ENCODE measurements around the gene TWIST2. TPM values are rescaled to one million over a fixed set of nuclear protein-coding genes. Genes with fewer than 3 reads are reported as not detected.

The TWIST2 gene
- total RNA-seq, 4 donors from 2014 or later = 1.4 to 41.3 (median 15.7) TPM

- Histone ChIP-seq H3K27me3 (no peaks in the 10 kb centered on the region), H3K4me3 (no peak overlapping the region), H3K9me3 (no peaks in the 10 kb centered on the region), H3K36me3 (no peaks in the 10 kb centered on the region), H3K4me1 (no peaks in the 10 kb centered on the region), H3K27ac (peak overlapping the region in 2 of 4 donors; percentile 31 to 43)
- peak in 2 of 3 donors; percentile 49 to 53 for DNase-seq
- no peak for TF ChIP-seq CTCF (IDR thresholded peaks at IDR 0.05)
- no peak for TF ChIP-seq POLR2A (IDR thresholded peaks at IDR 0.05)
Measured at GRCh38 chr2:238929242-238930081, 81.6 kb downstream of the TWIST2 start.

GRCh38 chr2:238930216-238930615 is 82.3 kb downstream of the TWIST2 start:
- DNase-seq = no peak

GRCh38 chr2:238936162-238937052 is 88.5 kb downstream of the TWIST2 start:
- no peak for TF ChIP-seq CTCF (IDR thresholded peaks at IDR 0.05)
- no peak for TF ChIP-seq POLR2A (IDR thresholded peaks at IDR 0.05)
- Histone ChIP-seq H3K27me3 (no peaks in the 10 kb centered on the region), H3K27ac (no peak overlapping the region), H3K4me1 (no peaks in the 10 kb centered on the region), H3K9me3 (no peaks in the 10 kb centered on the region), H3K36me3 (no peaks in the 10 kb centered on the region), H3K4me3 (no peak overlapping the region)
- peak in 1 of 3 donors; percentile 36 for DNase-seq

More at GRCh38 chr2:238930216-238930615, 82.3 kb downstream of the TWIST2 start:
- H3K4me3 ChIP-seq = no peak overlapping the region
- H3K9me3 ChIP-seq = no peaks in the 10 kb centered on the region
- H3K27ac ChIP-seq = peak overlapping the region in 1 of 4 donors; percentile 31
- H3K4me1 ChIP-seq = no peaks in the 10 kb centered on the region
- no peaks in the 10 kb centered on the region for H3K36me3 ChIP-seq
- H3K27me3 ChIP-seq = no peaks in the 10 kb centered on the region
- TF ChIP-seq CTCF (IDR thresholded peaks at IDR 0.05) (no peak), POLR2A (IDR thresholded peaks at IDR 0.05) (no peak)

GRCh38 chr2:238938003-238938400 is 90.1 kb downstream of the TWIST2 start:
- Histone ChIP-seq H3K27me3 (no peaks in the 10 kb centered on the region), H3K27ac (peak overlapping the region in 2 of 4 donors; percentile 31 to 42), H3K9me3 (no peaks in the 10 kb centered on the region), H3K4me1 (no peaks in the 10 kb centered on the region), H3K4me3 (no peak overlapping the region), H3K36me3 (no peaks in the 10 kb centered on the region)
- TF ChIP-seq POLR2A (IDR thresholded peaks at IDR 0.05) (no peak), CTCF (IDR thresholded peaks at IDR 0.05) (no peak)
- DNase-seq = peak in 2 of 3 donors; percentile 32 to 37

GRCh38 chr2:238938401-238939055 is 90.6 kb downstream of the TWIST2 start:
- DNase-seq = peak; percentile 28 to 76 (median 55)
- Histone ChIP-seq H3K4me1 (no peaks in the 10 kb centered on the region), H3K27ac (peak overlapping the region in 3 of 4 donors; percentile 31 to 50 (median 42)), H3K27me3 (no peaks in the 10 kb centered on the region), H3K36me3 (no peaks in the 10 kb centered on the region), H3K9me3 (no peaks in the 10 kb centered on the region), H3K4me3 (no peak overlapping the region)
- no peak for TF ChIP-seq POLR2A (IDR thresholded peaks at IDR 0.05)
- TF ChIP-seq CTCF (IDR thresholded peaks at IDR 0.05) = no peak
